Measurements from ENCODE around the gene PTPN21.

DNA sequence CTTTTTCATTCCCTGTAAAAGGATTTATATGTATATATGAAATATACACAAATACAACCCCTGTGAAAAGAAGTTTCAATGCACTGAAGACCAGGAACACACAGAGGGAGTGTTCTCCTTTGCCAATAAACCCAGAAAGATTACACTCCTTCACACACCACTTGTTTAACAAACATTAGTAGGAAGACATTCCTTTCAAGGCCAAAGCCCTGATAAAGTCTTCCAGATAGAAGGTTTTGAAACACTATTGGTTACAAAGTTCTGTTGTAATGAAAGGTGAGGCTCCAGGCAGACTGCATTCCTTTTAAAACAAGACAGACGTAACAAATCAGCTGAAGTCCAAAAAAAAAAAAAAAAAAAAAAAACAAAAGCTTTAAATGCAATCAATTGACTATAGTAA lies 81.0 kb downstream of the PTPN21 start:
- TF ChIP-seq POLR2A (IDR thresholded peaks at IDR 0.05): no peak
- TF ChIP-seq, protein P1, sequence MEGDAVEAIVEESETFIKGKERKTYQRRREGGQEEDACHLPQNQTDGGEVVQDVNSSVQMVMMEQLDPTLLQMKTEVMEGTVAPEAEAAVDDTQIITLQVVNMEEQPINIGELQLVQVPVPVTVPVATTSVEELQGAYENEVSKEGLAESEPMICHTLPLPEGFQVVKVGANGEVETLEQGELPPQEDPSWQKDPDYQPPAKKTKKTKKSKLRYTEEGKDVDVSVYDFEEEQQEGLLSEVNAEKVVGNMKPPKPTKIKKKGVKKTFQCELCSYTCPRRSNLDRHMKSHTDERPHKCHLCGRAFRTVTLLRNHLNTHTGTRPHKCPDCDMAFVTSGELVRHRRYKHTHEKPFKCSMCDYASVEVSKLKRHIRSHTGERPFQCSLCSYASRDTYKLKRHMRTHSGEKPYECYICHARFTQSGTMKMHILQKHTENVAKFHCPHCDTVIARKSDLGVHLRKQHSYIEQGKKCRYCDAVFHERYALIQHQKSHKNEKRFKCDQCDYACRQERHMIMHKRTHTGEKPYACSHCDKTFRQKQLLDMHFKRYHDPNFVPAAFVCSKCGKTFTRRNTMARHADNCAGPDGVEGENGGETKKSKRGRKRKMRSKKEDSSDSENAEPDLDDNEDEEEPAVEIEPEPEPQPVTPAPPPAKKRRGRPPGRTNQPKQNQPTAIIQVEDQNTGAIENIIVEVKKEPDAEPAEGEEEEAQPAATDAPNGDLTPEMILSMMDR (IDR thresholded peaks at IDR 0.05): no peak
